Measurements from ENCODE around the gene TRIM52.
"Not testable (repeated sequence)": the region's sequence is repeated elsewhere in the genome, so short reads cannot be mapped to it uniquely, and the experiment has no call there.

The TRIM52 gene

GRCh38 chr5:181233088-181233800 lies 27.7 kb downstream of the TRIM52 start:
- no peak for DNase-seq

DNA sequence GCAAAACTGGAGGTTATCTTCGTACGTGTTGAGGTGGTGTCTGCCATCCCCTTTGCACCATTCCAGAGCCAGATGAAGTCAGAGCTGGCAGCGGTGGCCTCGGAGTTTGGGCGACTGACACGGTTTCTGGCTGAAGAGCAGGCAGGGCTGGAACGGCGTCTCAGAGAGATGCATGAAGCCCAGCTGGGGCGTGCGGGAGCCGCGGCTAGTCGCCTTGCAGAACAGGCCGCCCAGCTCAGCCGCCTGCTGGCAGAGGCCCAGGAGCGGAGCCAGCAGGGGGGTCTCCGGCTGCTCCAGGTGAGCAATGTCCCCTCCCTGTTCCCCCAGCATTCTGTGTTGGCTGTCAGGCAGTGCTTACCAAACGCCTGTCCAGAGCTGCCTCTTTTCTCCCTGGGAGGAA lies 28.4 kb downstream of the TRIM52 start:
- DNase-seq = no peak

GRCh38 chr5:181231432-181231831 lies 29.5 kb downstream of the TRIM52 start:
- no peak for DNase-seq

GRCh38 chr5:181230551-181230950 lies 30.4 kb downstream of the TRIM52 start:
- DNase-seq = no peak

DNA sequence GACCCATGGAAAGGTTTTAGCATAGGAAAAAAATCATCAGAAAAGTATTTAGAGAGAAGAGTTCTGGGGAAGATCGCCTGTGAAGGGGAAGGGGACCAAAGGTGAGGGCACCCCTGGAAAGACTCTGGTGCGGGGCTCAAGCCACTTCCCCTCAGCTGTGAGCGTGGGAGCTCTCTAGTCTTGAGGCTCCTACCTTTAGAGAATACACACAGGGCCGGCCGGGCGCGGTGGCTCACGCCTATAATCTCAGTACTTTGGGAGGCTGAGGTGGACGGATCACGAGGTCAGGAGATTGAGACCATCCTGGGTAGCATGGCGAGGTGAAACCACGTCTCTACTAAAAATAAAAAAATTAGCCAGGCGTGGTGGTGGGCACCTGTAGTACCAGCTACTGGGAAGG lies 30.9 kb downstream of the TRIM52 start:
- no peak for DNase-seq

- no peak for DNase-seq
Measured at GRCh38 chr5:181224390-181225229, 36.3 kb downstream of the TRIM52 start.

DNA sequence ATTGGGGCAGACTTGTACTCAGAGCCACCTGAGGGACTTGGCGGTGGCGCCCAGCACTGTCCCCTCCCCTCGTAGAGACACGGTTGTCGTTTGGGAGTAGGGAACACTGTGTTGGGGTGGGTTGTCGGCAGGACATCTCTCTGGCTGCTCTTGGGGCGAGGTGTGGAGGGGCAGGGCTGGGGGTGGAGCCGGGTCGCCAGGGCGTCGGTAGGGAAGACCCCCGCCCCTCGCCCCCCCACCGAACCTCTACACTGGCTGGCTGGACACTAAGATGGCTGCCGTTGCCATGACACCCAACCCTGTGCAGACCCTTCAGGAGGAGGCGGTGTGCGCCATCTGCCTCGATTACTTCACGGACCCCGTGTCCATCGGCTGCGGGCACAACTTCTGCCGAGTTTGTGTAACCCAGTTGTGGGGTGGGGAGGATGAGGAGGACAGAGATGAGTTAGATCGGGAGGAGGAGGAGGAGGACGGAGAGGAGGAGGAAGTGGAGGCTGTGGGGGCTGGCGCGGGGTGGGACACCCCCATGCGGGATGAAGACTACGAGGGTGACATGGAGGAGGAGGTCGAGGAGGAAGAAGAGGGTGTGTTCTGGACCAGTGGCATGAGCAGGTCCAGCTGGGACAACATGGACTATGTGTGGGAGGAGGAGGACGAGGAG lies 37.1 kb downstream of the TRIM52 start:
- no peak for DNase-seq

- no peak for DNase-seq
Measured at GRCh38 chr5:181223058-181223728, 37.8 kb downstream of the TRIM52 start, which contains the start of gene TRIM41. Gene TRIM41, plus strand, starts transcription at chr5:181223281. Its CDS starts 719 bp downstream, at chr5:181224000.

GRCh38 chr5:181222630-181223057 lies 38.3 kb downstream of the TRIM52 start:
- DNase-seq = no peak

GRCh38 chr5:181221792-181222629 lies 38.9 kb downstream of the TRIM52 start:
- no peak for DNase-seq

DNA sequence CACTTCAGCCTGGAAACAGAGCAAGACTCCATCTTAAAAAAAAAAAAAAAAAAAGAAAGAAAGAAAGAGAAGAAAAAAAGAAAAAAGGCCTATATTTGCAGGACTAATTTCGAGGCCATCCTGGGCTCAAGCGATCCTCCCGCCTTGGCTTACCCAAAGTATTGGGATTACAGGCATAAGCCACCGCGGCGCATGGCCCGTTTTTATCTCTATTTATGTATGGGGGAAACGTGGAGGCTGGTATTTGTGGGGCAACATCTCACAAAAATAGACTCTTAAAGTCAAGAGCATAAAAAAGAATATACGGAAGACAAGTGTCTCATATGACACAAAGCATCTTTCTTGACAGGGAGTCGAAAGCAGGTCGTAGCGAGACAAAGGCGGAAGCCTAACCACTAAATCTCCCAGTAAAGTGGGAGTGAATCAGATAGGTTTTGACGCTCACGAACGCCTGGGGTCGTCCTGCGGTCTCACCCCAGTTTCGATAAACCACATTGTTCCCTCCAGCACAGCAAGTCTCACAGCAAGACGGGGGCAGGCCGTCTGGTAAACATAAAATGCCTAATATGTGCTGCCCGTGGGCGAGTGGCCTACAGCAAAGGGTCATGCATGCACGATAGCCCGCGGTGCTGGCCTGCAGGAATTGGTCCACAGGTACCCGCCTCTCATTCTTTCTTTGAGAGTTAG lies 39.7 kb downstream of the TRIM52 start:
- no peak for DNase-seq

DNA sequence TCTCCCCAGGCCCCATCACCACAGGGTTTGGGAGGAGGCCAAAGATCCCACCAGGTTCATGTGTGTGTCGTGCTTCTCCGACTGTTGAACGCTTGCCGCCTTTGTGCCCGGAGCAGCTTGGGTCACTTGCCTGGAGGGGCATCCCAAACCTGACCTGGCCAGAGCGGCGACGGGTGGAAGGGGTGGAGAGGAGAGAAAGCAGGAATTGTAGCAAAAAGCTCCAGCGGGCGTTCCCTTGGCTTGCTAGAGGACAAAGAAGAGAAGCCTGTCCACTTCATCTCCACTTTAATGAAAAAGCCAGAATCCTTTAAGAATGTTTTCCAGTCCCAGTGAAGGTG lies 40.8 kb downstream of the TRIM52 start:
- DNase-seq = no peak

- DNase-seq = no peak
Measured at GRCh38 chr5:181219262-181220177, 41.4 kb downstream of the TRIM52 start.

- no peak for DNase-seq
Measured at GRCh38 chr5:181218795-181219124, 42.2 kb downstream of the TRIM52 start.

DNA sequence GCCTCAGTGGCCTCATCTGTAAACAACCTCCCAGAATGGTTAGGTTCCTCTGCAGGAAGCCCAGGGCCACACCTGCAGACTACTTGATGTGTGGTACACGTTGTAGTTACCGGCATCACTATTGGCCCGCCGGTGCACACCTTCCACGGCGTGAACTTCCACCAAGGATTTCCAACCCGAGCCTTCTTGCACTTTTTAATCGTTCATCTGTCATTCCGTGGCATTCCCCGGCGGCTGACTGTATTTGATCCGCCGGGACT lies 43.2 kb downstream of the TRIM52 start:
- DNase-seq = no peak

DNA sequence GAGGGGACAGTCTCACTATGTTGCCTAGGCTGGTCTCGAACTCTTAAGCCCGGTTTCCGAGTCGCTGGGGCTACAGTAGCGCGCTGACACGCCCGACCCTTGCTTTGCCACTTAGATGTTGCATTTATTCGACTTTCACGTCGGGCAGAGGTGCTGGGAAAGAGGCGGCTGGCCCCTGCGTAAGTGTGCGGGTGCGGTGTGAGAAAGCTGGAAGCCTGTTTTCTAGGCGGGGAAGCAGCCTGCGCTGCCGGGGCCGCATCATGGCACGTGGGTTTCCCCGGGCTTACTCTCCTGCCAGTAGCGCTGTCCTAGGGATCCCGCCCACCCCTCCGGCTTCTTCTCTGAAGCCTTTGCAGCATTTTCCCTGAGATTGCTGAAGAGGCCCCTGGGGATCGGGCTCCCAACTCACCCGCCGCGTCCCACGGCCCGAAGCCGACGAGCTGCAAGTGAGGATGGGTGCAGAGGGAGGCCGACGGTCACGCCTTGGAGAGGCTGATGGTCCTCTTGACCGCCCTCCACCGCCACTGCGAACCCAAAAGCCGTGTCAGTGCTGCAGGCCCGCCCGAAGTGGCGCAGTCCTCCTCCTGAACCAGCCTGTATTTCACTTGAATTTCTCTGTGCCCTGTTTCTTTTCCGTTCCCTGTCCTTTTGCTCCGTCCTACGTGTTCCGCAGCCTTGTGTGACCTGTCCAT lies 43.7 kb downstream of the TRIM52 start:
- no peak for DNase-seq

DNA sequence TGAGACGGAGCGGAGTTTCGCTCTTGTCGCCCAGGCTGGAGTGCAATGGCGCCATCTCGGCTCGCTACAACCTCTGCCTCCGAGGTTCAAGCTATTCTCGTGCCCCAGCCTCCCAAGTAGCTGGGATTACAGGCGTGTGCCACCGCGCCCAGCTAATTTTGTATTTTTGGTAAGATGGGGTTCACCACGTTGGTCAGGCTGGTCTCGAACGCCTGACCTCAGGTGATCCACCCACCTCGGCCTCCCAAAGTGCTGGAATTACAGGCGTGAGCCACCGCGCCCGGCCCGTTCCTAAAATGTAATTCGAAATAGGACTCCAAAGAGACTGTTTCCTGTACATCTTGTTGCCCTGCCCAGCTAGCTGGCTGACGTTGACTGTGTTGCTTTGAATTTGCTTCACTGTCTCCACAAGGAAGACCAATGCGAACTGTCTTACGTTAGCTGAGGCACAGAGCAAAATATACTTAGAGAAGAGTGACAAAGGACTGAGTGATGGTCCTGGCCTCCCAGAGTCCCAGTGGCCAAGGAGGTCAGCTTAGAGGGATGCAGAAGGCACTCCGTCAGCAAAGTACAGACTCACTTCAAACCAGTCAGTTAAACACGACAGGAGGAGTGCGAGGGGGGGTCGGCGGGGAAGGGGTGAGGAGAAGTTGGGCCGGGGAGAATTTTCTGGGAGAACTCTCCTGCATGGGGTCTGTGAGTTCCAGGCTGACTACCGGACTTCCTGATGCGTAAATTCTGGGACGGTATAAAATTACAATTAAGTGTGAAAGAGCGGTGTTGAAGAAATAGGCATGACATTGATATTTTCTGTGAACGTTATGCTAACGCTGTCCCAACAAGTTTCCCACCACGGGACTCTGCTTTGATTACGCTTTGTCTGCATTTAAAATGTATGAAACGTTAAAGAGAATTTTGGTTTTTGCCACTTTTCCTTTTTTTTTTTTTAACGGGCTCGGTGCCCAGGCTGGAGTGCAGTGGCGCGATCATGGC lies 44.6 kb downstream of the TRIM52 start:
- DNase-seq = no peak

GRCh38 chr5:181214249-181214648 lies 46.7 kb downstream of the TRIM52 start:
- DNase-seq = not testable (repeated sequence)

DNA sequence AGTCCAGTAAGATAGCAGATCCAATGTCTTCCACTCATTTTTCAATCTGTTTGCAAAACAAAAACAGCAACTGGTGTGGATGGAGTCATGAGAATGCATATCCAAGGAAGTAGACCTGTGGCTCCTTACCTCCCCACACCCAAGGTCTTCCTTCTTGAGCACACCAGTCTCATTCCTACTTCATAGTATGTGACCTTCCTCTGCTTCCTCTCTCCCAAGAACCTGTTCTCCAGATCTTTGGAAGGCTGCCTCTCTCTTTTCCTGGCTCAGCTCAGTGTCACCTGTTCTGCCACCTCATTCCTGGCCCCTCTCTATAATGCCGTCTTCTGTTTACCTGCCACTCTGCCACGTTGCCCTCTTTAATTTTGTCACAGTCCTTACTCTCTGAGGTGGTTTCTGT lies 48.0 kb downstream of the TRIM52 start:
- DNase-seq = no peak
